ENCODE results near the gene RTP1.

DNA sequence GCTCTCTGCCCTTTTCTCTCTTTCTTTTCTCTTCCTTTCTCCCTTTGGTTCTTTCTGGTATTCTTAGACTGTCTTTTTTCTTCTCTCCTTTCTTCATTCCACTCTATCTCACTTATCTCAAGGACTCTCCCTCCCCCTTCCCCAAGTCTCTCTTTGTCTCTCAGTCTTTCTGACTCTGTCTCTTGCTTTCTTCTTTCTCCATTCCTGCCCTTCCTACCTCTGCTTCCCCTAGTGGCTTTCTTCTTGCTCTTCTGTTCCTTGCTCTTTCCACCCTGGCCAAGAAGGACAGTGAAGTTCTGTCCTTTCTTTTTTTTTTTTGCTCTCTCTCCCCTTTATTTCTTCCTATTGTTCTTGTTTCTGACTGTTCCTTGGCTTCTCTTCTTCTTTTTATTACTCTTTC, 35.7 kb upstream of the RTP1 start:
- TF ChIP-seq ZNF274 (IDR thresholded peaks at IDR 0.05; ENCODE audit: low read depth, low read length) (no peak), SUZ12 (IDR thresholded peaks at IDR 0.05; ENCODE audit: extremely low read depth, insufficient read depth, insufficient read length) (no peak), YY1 (IDR thresholded peaks at IDR 0.05; ENCODE audit: insufficient read depth, insufficient read length) (no peak)
